ENCODE results near the gene PABPN1L. TPM values are rescaled to one million over a fixed set of nuclear protein-coding genes. Genes with fewer than 3 reads are reported as not detected.

PABPN1L gene
- total and polyA plus RNA-seq, 2 of the 8 experiments (the other 6 are each of a cell fraction or from before 2014, with no cell fraction given): not detected

GRCh38 chr16:88869673-88869980 is 3.2 kb upstream of the PABPN1L start:
- ChIA-PET CTCF (ENCODE audit: partially characterized antibody) (interaction anchor here (0.6 to 4.1 kb wide), 4 partner anchors 9 to 847 kb away, joined by 3 to 18 read pairs (median 6); no protein-coding TSS in a partner anchor), POLR2A (ENCODE audit: partially characterized antibody) (no interaction called here)
- Histone ChIP-seq H2AK5ac (ENCODE audit: low read depth, low read length) (no peak overlapping the region), H3K27ac (ENCODE audit: low read depth, low read length) (no peak overlapping the region), H3K4ac (replicated peaks; ENCODE audit: insufficient read length, low read depth, low read length) (no peak overlapping the region), H3K23me2 (ENCODE audit: low read depth, low read length) (no peaks in the 10 kb centered on the region), H4K5ac (ENCODE audit: insufficient read length, low read depth, low read length) (no peak overlapping the region), H4K91ac (replicated peaks; ENCODE audit: insufficient read length, low read length) (no peak overlapping the region), H3K18ac (ENCODE audit: extremely low read depth, low read length) (no peak overlapping the region), H3K4me1 (replicated peaks in 1 of 4; ENCODE audit: control insufficient read depth in 3 of 4, insufficient read depth in 4 of 4, low read length in 3 of 4) (no peaks in the 10 kb centered on the region; a peak in 1 of 7 replicates), H2AFZ (ENCODE audit: low read length) (no peak overlapping the region), H4K20me1 (replicated peaks in 1 of 2; ENCODE audit: control insufficient read depth in 1 of 2, insufficient read depth in 2 of 2, low read length in 2 of 2) (no peaks in the 10 kb centered on the region), H3K36me3 (ENCODE audit: control insufficient read depth in 2 of 4, insufficient read depth in 4 of 4, low read length in 3 of 4) (no peaks in the 10 kb centered on the region), H2BK20ac (ENCODE audit: low read length) (no peak overlapping the region), H3K79me1 (ENCODE audit: low read depth, low read length) (no peaks in the 10 kb centered on the region), H3K14ac (ENCODE audit: insufficient read length) (no peak overlapping the region), H4K8ac (ENCODE audit: extremely low read depth, insufficient read depth, low read length) (peak overlapping the region; percentile 81; the same call in 1 of the 2 replicates), H3K79me2 (ENCODE audit: control insufficient read depth in 1 of 2, insufficient read depth in 2 of 2, low read length in 2 of 2) (no peaks in the 10 kb centered on the region), H3K27me3 (replicated peaks in 1 of 4; ENCODE audit: control insufficient read depth in 3 of 4, extremely low read depth in 1 of 4, insufficient read depth in 3 of 4, low read length in 3 of 4) (no peaks in the 10 kb centered on the region), H2BK5ac (ENCODE audit: low read depth, low read length) (no peak overlapping the region), H3K56ac (replicated peaks; ENCODE audit: insufficient read length, low read depth, low read length) (no peak overlapping the region), H3K4me3 (ENCODE audit: extremely low read depth in 1 of 4, insufficient read depth in 2 of 4, low read depth in 3 of 4, low read length in 4 of 4) (no peak overlapping the region), H2BK120ac (replicated peaks; ENCODE audit: low read depth, low read length) (no peak overlapping the region), H3K4me2 (ENCODE audit: insufficient read depth in 1 of 2, low read depth in 2 of 2, low read length in 2 of 2) (no peak overlapping the region), H3K9ac (replicated peaks in 1 of 4; ENCODE audit: extremely low read depth in 1 of 4, low read depth in 3 of 4, low read length in 3 of 4) (no peak overlapping the region), H3K9me3 (ENCODE audit: insufficient read depth in 2 of 2, low read depth in 1 of 2, low read length in 1 of 2) (no peaks in the 10 kb centered on the region), H3K23ac (ENCODE audit: insufficient read length) (no peak overlapping the region), H2BK15ac (ENCODE audit: low read length) (no peak overlapping the region), H2BK12ac (ENCODE audit: low read depth, low read length) (no peak overlapping the region)
- TF ChIP-seq NRF1 (IDR thresholded peaks at IDR 0.05; ENCODE audit: low read depth, low read length) (no peak), RAD21 (IDR thresholded peaks at IDR 0.05 in 1 of 2, conservative IDR thresholded peaks at IDR 0.05 in 1 of 2; ENCODE audit: low read depth in 2 of 2, low read length in 2 of 2) (no peak)
- FAIRE-seq (no peak), DNase-seq (ENCODE audit: low read depth in 1 of 2, low spot score in 2 of 2) (no peak)
- WGBS, 2 experiments (ENCODE audit: extremely low coverage in 1 of 2, insufficient coverage in 1 of 2, insufficient read length in 1 of 2, insufficient replicate concordance in 2 of 2, low coverage in 1 of 2, low lambda C conversion rate in 2 of 2, missing lambda C conversion rate in 1 of 2): 85% methylated on average over 9 of the region's 9 CpGs; no CpG with 5 or more reads in 1 of the 2 experiments

All from H1 (cell line).